ENCODE data around the gene SCT.
"Not testable (repeated sequence)": the region's sequence is repeated elsewhere in the genome, so short reads cannot be mapped to it uniquely, and the experiment has no call there.

DNA sequence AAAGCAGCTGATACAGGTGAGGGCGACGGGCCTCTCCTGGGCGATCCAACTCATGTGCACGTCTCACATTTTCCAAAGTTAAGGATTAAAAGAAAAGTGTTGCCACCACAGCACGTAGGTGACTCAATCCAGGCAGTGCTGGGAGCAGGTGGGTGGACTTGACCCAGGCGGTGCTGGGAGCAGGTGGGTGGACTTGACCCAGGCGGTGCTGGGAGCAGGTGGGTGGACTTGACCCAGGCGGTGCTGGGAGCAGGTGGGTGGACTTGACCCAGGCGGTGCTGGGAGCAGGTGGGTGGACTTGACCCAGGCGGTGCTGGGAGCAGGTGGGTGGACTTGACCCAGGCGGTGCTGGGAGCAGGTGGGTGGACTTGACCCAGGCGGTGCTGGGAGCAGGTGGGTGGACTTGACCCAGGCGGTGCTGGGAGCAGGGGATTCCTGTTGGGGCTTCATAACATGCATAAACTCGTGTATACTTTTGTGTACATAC is 20.7 kb upstream of the SCT start:
- not testable (repeated sequence) for TF ChIP-seq POLR2A (IDR thresholded peaks at IDR 0.05)
- TF ChIP-seq, protein P1, sequence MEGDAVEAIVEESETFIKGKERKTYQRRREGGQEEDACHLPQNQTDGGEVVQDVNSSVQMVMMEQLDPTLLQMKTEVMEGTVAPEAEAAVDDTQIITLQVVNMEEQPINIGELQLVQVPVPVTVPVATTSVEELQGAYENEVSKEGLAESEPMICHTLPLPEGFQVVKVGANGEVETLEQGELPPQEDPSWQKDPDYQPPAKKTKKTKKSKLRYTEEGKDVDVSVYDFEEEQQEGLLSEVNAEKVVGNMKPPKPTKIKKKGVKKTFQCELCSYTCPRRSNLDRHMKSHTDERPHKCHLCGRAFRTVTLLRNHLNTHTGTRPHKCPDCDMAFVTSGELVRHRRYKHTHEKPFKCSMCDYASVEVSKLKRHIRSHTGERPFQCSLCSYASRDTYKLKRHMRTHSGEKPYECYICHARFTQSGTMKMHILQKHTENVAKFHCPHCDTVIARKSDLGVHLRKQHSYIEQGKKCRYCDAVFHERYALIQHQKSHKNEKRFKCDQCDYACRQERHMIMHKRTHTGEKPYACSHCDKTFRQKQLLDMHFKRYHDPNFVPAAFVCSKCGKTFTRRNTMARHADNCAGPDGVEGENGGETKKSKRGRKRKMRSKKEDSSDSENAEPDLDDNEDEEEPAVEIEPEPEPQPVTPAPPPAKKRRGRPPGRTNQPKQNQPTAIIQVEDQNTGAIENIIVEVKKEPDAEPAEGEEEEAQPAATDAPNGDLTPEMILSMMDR (IDR thresholded peaks at IDR 0.05) = not testable (repeated sequence)

All from Peyer's patch (tissue), 4 donors.